Uterus (tissue), 4 donors: ENCODE measurements around the gene TSHZ2. TPM values are rescaled to one million over a fixed set of nuclear protein-coding genes. Genes with fewer than 3 reads are reported as not detected.

ENCODE experiments used
- DNase-seq, 2 donors: peaks; one replicate each; pipeline ENCODE4 v3.0.0-alpha.2; 2019 to 2020
- H3K27ac ChIP-seq, 2 donors: fragments of 200-600 bp; sonication (generic); 1 replicate in 1 of 2; 2 replicates in 1 of 2; pipeline ENCODE4 v1.5.1; 2016 to 2018
- H3K27me3 ChIP-seq, 2 donors: fragments of 200-600 bp; sonication (generic); one replicate each; pipeline ENCODE4 v1.5.1; 2018 to 2019; ENCODE audit warnings: control low read depth in 1 of 2
- H3K36me3 ChIP-seq, 2 donors: fragments of 200-600 bp; sonication (generic); one replicate each; pipeline ENCODE4 v1.5.1; 2019; ENCODE audit warnings: control low read depth in 1 of 2
- H3K4me1 ChIP-seq, 2 donors: fragments of 200-600 bp; sonication (generic); one replicate each; pipeline ENCODE4 v1.5.1; 2018 to 2019; ENCODE audit warnings: control low read depth in 1 of 2
- H3K4me3 ChIP-seq, 2 donors: fragments of 200-600 bp; sonication (generic); 1 replicate in 1 of 2; 2 replicates in 1 of 2; pipeline ENCODE4 v1.5.1; 2018 to 2019; ENCODE audit warnings: mild to moderate bottlenecking in 1 of 2
- H3K9me3 ChIP-seq, 2 donors: fragments of 200-600 bp; sonication (generic); one replicate each; pipeline ENCODE4 v1.5.1; 2019; ENCODE audit warnings: control low read depth in 1 of 2
- POLR2A ChIP-seq, 2 donors: fragments of 450-650 bp; IDR thresholded peaks; one replicate each; pipeline ENCODE4 v1.6.1; 2016; ENCODE audit warnings: antibody characterized with exemption in 2 of 2, mild to moderate bottlenecking in 1 of 2, moderate library complexity in 1 of 2
- intact Hi-C: fragments of 100-400 bp; cut with DNase I; formaldehyde crosslinking; loops from one replicate; pipeline ENCODE4 v1.15.1; 2023; ENCODE audit warnings: low total_unique reads
- total RNA-seq, 4 donors: library from RNA; depleted of rRNA in 3 of 4; stranded (reverse); fragments of >200 nt in 3 of 4; gene quantifications; one replicate each; pipeline versions ENCODE4 v1.1.0 to v1.2.4, GENCODE V29; 2014 to 2023
- TF ChIP-seq, protein P1 (sequence below), 4 experiments: fragments of 200-600 bp in 2 of 4; fragments of 450-650 bp in 2 of 4; sonication (generic) in 2 of 4; IDR thresholded peaks; one replicate each; pipeline ENCODE4 v1.5.1; 2016 to 2019; ENCODE audit warnings: antibody characterized with exemption in 4 of 4, mild to moderate bottlenecking in 2 of 4, moderate library complexity in 1 of 4
- donor health status: DM: yes; HTN: yes; CAD: no.

Gene TSHZ2
- total RNA-seq, 4 donors from 2014 or later: 22.0 to 50.1 (median 33.1) TPM

DNA sequence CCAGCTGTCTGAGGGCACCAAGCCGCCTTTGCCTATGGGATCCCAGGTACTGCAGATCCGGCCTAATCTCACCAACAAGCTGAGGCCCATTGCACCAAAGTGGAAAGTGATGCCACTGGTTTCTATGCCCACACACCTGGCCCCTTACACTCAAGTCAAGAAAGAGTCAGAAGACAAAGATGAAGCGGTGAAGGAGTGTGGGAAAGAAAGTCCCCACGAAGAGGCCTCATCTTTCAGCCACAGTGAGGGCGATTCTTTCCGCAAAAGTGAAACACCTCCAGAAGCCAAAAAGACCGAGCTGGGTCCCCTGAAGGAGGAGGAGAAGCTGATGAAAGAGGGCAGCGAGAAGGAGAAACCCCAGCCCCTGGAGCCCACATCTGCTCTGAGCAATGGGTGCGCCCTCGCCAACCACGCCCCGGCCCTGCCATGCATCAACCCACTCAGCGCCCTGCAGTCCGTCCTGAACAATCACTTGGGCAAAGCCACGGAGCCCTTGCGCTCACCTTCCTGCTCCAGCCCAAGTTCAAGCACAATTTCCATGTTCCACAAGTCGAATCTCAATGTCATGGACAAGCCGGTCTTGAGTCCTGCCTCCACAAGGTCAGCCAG is 283.0 kb downstream of the TSHZ2 start:
- intact Hi-C loops: no loop called here
- H3K9me3 ChIP-seq: no peaks in the 10 kb centered on the region
- no peak overlapping the region for H3K27ac ChIP-seq
- no peaks in the 10 kb centered on the region for H3K36me3 ChIP-seq
- TF ChIP-seq, protein P1, sequence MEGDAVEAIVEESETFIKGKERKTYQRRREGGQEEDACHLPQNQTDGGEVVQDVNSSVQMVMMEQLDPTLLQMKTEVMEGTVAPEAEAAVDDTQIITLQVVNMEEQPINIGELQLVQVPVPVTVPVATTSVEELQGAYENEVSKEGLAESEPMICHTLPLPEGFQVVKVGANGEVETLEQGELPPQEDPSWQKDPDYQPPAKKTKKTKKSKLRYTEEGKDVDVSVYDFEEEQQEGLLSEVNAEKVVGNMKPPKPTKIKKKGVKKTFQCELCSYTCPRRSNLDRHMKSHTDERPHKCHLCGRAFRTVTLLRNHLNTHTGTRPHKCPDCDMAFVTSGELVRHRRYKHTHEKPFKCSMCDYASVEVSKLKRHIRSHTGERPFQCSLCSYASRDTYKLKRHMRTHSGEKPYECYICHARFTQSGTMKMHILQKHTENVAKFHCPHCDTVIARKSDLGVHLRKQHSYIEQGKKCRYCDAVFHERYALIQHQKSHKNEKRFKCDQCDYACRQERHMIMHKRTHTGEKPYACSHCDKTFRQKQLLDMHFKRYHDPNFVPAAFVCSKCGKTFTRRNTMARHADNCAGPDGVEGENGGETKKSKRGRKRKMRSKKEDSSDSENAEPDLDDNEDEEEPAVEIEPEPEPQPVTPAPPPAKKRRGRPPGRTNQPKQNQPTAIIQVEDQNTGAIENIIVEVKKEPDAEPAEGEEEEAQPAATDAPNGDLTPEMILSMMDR (IDR thresholded peaks at IDR 0.05): no peak
- no peak for TF ChIP-seq POLR2A (IDR thresholded peaks at IDR 0.05)
- H3K27me3 ChIP-seq: no peaks in the 10 kb centered on the region
- DNase-seq: no peak
- no peaks in the 10 kb centered on the region for H3K4me1 ChIP-seq
- no peak overlapping the region for H3K4me3 ChIP-seq

DNA sequence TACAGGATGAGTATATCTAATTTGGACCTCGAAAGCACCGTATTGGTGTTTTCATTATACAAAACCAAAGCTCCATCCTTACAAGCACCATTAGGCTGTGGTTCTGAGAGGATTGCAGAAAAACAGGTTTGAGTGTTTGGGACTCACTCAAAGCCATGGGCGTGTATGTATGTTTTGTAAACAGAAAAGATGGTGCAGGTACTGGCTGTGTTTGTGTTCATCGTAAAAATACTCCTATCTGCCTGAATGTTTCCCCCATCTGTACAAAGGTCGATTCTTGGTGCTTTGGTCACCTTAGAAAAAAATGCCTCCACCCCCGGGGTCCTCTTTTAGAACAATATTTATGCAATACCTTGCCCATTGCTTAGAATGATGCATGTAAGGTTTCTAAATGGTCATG is 286.6 kb downstream of the TSHZ2 start:
- Histone ChIP-seq H3K27ac (no peak overlapping the region), H3K9me3 (no peaks in the 10 kb centered on the region), H3K4me1 (no peaks in the 10 kb centered on the region), H3K36me3 (no peaks in the 10 kb centered on the region), H3K4me3 (no peak overlapping the region), H3K27me3 (no peaks in the 10 kb centered on the region)
- intact Hi-C loops: no loop called here
- DNase-seq: no peak
- TF ChIP-seq, protein P1 (IDR thresholded peaks at IDR 0.05): no peak
- TF ChIP-seq POLR2A (IDR thresholded peaks at IDR 0.05): no peak

DNA sequence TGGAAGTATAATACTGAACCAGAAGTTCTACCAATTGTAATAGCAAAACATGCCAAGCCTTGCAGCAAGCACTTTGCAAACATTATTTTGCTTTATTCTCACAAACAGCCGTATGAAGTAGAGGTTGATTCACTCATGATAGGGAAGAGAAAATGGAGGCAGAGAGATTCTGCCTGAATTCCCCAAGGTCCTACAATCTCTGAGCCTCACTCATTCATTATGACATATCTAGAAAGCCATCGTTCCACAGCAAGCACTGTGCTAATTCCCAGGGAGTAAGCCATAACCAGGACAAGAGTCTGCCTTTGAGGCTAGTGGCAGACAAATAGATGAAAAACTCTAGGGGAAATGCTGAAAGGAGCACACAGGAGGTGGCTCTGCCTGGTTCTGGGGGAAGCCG is 288.0 kb downstream of the TSHZ2 start:
- H3K27me3 ChIP-seq: no peaks in the 10 kb centered on the region
- H3K4me1 ChIP-seq: no peaks in the 10 kb centered on the region
- DNase-seq: no peak
- H3K9me3 ChIP-seq: no peaks in the 10 kb centered on the region
- H3K27ac ChIP-seq: no peak overlapping the region
- TF ChIP-seq POLR2A (IDR thresholded peaks at IDR 0.05): no peak
- TF ChIP-seq, protein P1 (IDR thresholded peaks at IDR 0.05): no peak
- no peak overlapping the region for H3K4me3 ChIP-seq
- intact Hi-C loops: no loop called here
- no peaks in the 10 kb centered on the region for H3K36me3 ChIP-seq

DNA sequence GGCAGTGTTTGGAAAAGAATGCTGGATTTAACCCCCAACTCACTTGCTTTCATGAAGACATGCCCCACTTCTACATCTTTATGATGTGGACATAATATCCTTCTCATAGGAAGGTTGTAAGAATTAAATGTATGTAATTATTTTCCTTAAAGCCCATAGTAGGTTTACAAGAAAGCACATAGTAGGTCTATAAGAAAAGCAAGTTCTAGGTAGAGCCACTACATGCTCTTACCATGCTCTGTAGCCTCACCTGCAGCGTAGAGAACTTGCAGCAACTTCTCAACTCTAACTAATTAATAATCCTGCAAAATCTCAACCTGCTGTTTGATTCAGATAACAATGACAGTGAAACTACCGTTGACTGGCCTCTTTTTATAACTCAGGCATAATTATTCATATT is 288.4 kb downstream of the TSHZ2 start:
- no peak for TF ChIP-seq POLR2A (IDR thresholded peaks at IDR 0.05)
- TF ChIP-seq, protein P1 (IDR thresholded peaks at IDR 0.05): no peak
- no peak overlapping the region for H3K4me3 ChIP-seq

DNA sequence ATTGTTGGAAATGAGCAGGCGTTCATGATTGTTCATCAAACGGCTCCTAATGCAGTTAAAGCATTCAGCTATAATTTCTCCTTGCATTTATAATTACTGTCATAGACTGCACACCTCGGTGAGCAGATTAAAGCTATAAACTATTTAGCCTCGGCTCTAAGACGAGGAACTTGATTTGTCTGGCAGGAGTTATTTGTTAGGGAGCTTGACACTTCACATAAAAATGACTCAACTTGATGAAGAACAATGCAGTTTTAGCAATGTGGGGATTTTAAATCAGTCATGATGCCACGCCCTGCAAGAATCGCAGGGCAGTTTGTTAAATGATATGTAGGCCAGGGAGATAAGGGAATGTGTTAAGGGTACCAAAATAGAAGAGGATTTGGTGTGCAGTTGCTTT is 290.2 kb downstream of the TSHZ2 start:
- TF ChIP-seq, protein P1 (IDR thresholded peaks at IDR 0.05): no peak
- TF ChIP-seq POLR2A (IDR thresholded peaks at IDR 0.05): no peak
- intact Hi-C loops: no loop called here

More for the DNA sequence above, 288.4 kb downstream of the TSHZ2 start:
- H3K4me1 ChIP-seq: no peaks in the 10 kb centered on the region
- H3K27ac ChIP-seq: no peak overlapping the region
- intact Hi-C loops: no loop called here
- H3K9me3 ChIP-seq: no peaks in the 10 kb centered on the region
- H3K36me3 ChIP-seq: no peaks in the 10 kb centered on the region
- no peaks in the 10 kb centered on the region for H3K27me3 ChIP-seq
- no peak for DNase-seq

More for the DNA sequence above, 290.2 kb downstream of the TSHZ2 start:
- Histone ChIP-seq H3K9me3 (no peaks in the 10 kb centered on the region), H3K36me3 (no peaks in the 10 kb centered on the region), H3K4me3 (no peak overlapping the region), H3K4me1 (no peaks in the 10 kb centered on the region), H3K27me3 (no peaks in the 10 kb centered on the region), H3K27ac (no peak overlapping the region)
- DNase-seq: no peak
